Esophagus muscularis mucosa (tissue), 4 donors: ENCODE measurements around the gene ZFAND6.

Source experiments
- EP300 ChIP-seq: sonication (generic); formaldehyde crosslinking; IDR thresholded peaks from one replicate; pipeline ENCODE4 v1.6.1; 2017; ENCODE audit warnings: antibody characterized with exemption
- POLR2A ChIP-seq: fragments of 450-650 bp; IDR thresholded peaks from one replicate; pipeline ENCODE4 v1.6.1; 2017; ENCODE audit warnings: antibody characterized with exemption, moderate library complexity, mild to moderate bottlenecking, low read depth
- TF ChIP-seq, protein P1 (sequence below), 3 experiments: fragments of 200-600 bp in 2 of 3; fragments of 450-650 bp in 1 of 3; sonication (generic) in 2 of 3; IDR thresholded peaks; one replicate each; pipeline ENCODE4 v1.5.1; 2017 to 2019; ENCODE audit warnings: antibody characterized with exemption in 3 of 3, mild to moderate bottlenecking in 2 of 3, moderate library complexity in 1 of 3

GRCh38 chr15:80087104-80087503 lies 27.6 kb downstream of the ZFAND6 start:
- TF ChIP-seq, protein P1, sequence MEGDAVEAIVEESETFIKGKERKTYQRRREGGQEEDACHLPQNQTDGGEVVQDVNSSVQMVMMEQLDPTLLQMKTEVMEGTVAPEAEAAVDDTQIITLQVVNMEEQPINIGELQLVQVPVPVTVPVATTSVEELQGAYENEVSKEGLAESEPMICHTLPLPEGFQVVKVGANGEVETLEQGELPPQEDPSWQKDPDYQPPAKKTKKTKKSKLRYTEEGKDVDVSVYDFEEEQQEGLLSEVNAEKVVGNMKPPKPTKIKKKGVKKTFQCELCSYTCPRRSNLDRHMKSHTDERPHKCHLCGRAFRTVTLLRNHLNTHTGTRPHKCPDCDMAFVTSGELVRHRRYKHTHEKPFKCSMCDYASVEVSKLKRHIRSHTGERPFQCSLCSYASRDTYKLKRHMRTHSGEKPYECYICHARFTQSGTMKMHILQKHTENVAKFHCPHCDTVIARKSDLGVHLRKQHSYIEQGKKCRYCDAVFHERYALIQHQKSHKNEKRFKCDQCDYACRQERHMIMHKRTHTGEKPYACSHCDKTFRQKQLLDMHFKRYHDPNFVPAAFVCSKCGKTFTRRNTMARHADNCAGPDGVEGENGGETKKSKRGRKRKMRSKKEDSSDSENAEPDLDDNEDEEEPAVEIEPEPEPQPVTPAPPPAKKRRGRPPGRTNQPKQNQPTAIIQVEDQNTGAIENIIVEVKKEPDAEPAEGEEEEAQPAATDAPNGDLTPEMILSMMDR (IDR thresholded peaks at IDR 0.05), result peak in 1 of 3 experiments; percentile 25
- TF ChIP-seq EP300 (no peak), POLR2A (no peak)
